ENCODE results near the gene NBR1. TPM values are rescaled to one million over a fixed set of nuclear protein-coding genes. Genes with fewer than 3 reads are reported as not detected.
"Not testable (repeated sequence)": the region's sequence is repeated elsewhere in the genome, so short reads cannot be mapped to it uniquely, and the experiment has no call there.

NBR1 gene
- total and polyA plus RNA-seq, 7 donors, result 50.9 to 98.1 (median 77.9) TPM

GRCh38 chr17:43143201-43143600 lies 27.8 kb upstream of the NBR1 start:
- 88 to 95% methylated on average over 5 of the region's 5 CpGs for WGBS, 2 donors
- no peak for DNase-seq
- no peaks in the 10 kb centered on the region for H3K4me1 ChIP-seq
- H3K27ac ChIP-seq, result no peak overlapping the region
- TF ChIP-seq POLR2AphosphoS5 (IDR thresholded peaks at IDR 0.05) (no peak), CTCF (IDR thresholded peaks at IDR 0.05) (no peak)
- H3K9me3 ChIP-seq, result no peaks in the 10 kb centered on the region
- peaks cover 0 to 14% (median 0%) of the 10 kb centered on the region in 4 donors for H3K36me3 ChIP-seq
- no peaks in the 10 kb centered on the region for H3K27me3 ChIP-seq
- intact Hi-C loops (cut with DNase I), result no loop called here
- no peak overlapping the region for H3K4me3 ChIP-seq

DNA sequence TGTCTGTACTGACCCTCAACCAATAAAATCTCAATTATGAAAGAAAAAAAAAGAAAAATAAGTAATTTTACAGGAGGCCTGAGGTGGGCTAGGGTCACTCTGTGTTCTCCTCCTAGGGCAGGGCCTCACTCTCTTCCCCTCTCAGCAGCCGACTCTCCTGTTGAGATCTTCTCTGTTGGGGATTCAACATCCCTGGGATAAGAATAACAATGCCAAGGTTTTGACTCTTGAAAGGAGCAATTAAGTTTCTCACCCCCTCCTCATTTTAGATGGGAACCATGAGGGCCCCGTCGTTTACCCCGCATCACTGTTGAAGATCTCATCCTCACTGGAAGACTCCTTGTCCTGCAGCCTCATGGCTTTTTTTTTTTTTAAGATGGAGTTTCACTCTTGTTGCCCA lies 24.4 kb upstream of the NBR1 start:
- intact Hi-C loops (cut with DNase I), result no loop called here
- Histone ChIP-seq H3K4me1 (no peaks in the 10 kb centered on the region), H3K36me3 (peaks cover 0 to 13% (median 0%) of the 10 kb centered on the region in 4 donors), H3K4me3 (no peak overlapping the region), H3K27me3 (no peaks in the 10 kb centered on the region), H3K9me3 (no peaks in the 10 kb centered on the region), H3K27ac (no peak overlapping the region)
- 94 to 95% methylated on average over 4 of the region's 4 CpGs for WGBS, 2 donors
- no peak for DNase-seq
- no peak for TF ChIP-seq EP300 (IDR thresholded peaks at IDR 0.05)
- TF ChIP-seq CTCF (IDR thresholded peaks at IDR 0.05), result no peak
- no peak for TF ChIP-seq POLR2AphosphoS5 (IDR thresholded peaks at IDR 0.05)
- no peak for TF ChIP-seq POLR2A (IDR thresholded peaks at IDR 0.05)

DNA sequence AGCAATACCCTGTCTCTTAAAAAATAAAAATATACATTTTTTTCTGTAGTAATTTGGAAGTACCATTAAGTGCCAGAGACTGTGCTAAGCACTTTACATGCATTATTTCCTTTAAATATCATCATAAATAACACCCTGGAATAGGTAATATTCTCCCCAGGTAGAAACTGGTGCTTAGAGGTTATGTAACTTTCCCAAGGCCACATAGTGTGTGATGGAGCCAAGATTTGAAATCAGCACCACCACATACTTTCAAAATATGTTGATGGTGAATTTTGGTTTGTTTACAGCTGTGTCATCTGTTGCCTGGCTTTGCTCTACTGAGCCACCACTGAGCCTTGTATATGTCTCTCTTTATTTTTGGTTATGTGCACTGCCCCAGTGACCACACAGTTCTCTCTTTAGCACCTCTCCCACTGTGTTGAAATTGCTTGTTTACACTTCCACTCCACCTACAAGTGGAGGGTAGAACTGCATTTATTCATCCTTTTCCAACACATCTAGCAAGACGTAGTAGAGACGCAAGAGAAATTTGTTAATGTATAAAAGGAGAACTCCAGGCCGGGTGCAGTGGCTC lies 19.0 kb upstream of the NBR1 start:
- 95 to 96% methylated on average over 3 of the region's 3 CpGs for WGBS, 2 donors
- Histone ChIP-seq H3K36me3 (peaks cover 0 to 9% (median 0%) of the 10 kb centered on the region in 4 donors), H3K27ac (no peak overlapping the region), H3K4me3 (no peak overlapping the region), H3K4me1 (no peaks in the 10 kb centered on the region), H3K9me3 (no peaks in the 10 kb centered on the region), H3K27me3 (no peaks in the 10 kb centered on the region)
- DNase-seq, result no peak
- TF ChIP-seq CTCF (IDR thresholded peaks at IDR 0.05), result no peak
- TF ChIP-seq POLR2A (IDR thresholded peaks at IDR 0.05), result no peak
- TF ChIP-seq POLR2AphosphoS5 (IDR thresholded peaks at IDR 0.05), result no peak
- no peak for TF ChIP-seq EP300 (IDR thresholded peaks at IDR 0.05)
- intact Hi-C loops (cut with DNase I), result no loop called here

- WGBS, 2 donors, result 92 to 94% methylated on average over 3 of the region's 3 CpGs
- H3K27me3 ChIP-seq; H3K27ac ChIP-seq; DNase-seq; H3K4me1 ChIP-seq; H3K4me3 ChIP-seq; H3K9me3 ChIP-seq; intact Hi-C loops (cut with DNase I): not testable (repeated sequence)
- peaks cover 0 to 12% (median 0%) of the 10 kb centered on the region in 4 donors for H3K36me3 ChIP-seq
These were observed 17.7 kb upstream of the NBR1 start for GRCh38 chr17:43153197-43153835.

DNA sequence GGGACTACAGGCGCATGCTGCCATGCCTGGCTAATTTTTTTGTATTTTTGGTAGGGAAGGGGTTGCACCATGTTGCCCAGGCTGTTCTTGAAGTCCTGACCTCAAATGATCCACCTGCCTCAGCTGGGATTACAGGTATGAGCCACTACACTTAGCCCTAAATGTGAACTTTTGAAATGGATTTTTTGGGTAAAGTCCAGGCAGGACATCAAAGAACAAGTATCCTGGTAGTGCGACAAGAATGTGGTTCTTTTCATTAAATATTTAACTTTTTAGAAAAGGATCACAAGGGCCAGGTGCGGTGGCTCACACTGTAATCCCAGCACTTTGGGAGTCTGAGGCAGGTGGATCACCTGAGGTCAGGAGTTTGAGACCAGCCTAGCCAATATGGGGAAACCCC lies 15.3 kb upstream of the NBR1 start:
- Histone ChIP-seq H3K9me3 (no peaks in the 10 kb centered on the region), H3K4me3 (no peak overlapping the region), H3K27me3 (no peaks in the 10 kb centered on the region), H3K4me1 (no peaks in the 10 kb centered on the region), H3K36me3 (peaks cover 0 to 17% (median 0%) of the 10 kb centered on the region in 4 donors), H3K27ac (no peak overlapping the region)
- 95 to 97% methylated on average over 3 of the region's 3 CpGs for WGBS, 2 donors
- no peak for TF ChIP-seq POLR2AphosphoS5 (IDR thresholded peaks at IDR 0.05)
- no peak for DNase-seq
- intact Hi-C loops (cut with DNase I), result no loop called here

DNA sequence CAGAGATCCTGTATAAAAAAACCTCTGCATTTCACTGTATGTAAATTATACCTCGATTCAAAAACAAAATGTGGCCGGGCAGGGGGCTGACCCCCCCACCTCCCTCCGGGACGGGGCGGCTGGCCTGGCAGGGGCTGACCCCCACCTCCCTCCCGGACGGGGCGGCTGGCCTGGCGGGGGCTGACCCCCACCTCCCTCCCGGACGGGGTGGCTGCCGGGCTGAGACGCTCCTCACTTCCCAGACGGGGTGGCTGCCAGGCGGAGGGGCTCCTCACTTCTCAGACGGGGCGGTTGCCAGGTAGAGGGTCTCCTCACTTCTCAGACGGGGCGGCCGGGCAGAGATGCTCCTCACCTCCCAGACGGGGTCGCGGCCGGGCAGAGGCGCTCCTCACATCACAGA lies 11.8 kb upstream of the NBR1 start:
- peaks cover 0 to 25% (median 4%) of the 10 kb centered on the region in 4 donors for H3K36me3 ChIP-seq
- H3K27me3 ChIP-seq; H3K4me3 ChIP-seq; H3K9me3 ChIP-seq; H3K27ac ChIP-seq; DNase-seq; intact Hi-C loops (cut with DNase I); H3K4me1 ChIP-seq: not testable (repeated sequence)
- WGBS, 2 donors, result 90 to 95% methylated on average over 22 to 25 of the region's 25 CpGs

DNA sequence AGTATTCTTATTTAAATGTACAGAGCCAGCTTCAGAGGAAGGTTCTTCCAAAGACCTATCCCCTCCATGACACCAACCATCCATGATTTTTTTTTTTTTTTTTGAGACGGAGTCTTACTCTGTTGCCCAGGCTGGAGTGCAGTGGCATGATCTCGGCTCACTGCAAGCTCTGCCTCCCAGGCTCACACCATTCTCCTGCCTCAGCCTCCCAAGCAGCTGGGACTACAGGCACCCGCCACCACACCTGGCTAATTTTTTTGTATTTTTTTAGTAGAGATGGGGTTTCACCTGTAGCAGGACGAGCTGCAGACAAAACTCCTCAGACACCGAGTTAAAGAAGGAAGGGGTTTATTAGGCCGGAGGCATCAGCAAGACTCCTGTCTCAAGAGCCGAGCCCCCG lies 11.1 kb upstream of the NBR1 start:
- H3K27me3 ChIP-seq; H3K27ac ChIP-seq; DNase-seq; H3K4me3 ChIP-seq; H3K9me3 ChIP-seq; intact Hi-C loops (cut with DNase I); H3K4me1 ChIP-seq: not testable (repeated sequence)
- 96 to 98% methylated on average over 8 of the region's 8 CpGs for WGBS, 2 donors
- H3K36me3 ChIP-seq, result peaks cover 0 to 28% (median 5%) of the 10 kb centered on the region in 4 donors

DNA sequence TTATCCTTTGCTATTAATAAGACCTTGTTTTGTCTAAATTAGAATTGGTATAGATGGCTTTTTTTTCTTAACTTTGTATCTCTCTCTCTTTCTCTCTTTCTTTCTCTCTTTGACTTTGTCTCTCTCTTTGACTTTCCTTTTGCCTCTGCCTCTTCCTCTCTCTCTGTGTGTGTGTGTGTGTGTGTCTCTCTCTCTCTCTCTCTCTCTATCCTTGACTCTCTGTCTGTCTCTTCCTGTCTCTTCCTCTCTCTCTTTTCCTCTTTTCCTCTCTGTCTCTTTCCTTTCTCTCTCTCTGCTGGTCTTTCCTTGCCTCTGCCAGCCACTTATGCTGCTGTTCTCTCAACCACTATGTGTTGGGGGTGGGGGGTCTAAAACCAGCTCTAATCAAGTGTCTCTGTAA lies 5.0 kb upstream of the NBR1 start:
- H3K36me3 ChIP-seq, result peaks cover 0 to 15% (median 6%) of the 10 kb centered on the region in 4 donors
- H3K4me1 ChIP-seq, result peaks cover 0 to 15% (median 10%) of the 10 kb centered on the region in 4 donors
- not testable (repeated sequence) for H3K27me3 ChIP-seq, H3K4me3 ChIP-seq, H3K9me3 ChIP-seq, H3K27ac ChIP-seq, DNase-seq
- intact Hi-C loops (cut with DNase I), result loop anchor here (5.0 kb wide), 1 partner anchor 171 kb away; no protein-coding TSS in a partner anchor

Measured in sigmoid colon (tissue), 7 donors.